HG02973 (cell line): Measurements from ENCODE around the gene HMGCS2.
"Not testable (repeated sequence)": the region's sequence is repeated elsewhere in the genome, so short reads cannot be mapped to it uniquely, and the experiment has no call there.

Experiments
- ATAC-seq: cut with Tn5 transposase; IDR thresholded peaks from one replicate; pipeline ENCODE4 v1.9.1; 2021; ENCODE audit warnings: moderate library complexity; ENCODE audit not compliant: unreplicated experiment

The HMGCS2 gene

GRCh38 chr1:119790451-119791198, 21.9 kb upstream of the HMGCS2 start:
- no peak for ATAC-seq

GRCh38 chr1:119787776-119788175, 19.1 kb upstream of the HMGCS2 start:
- no peak for ATAC-seq

DNA sequence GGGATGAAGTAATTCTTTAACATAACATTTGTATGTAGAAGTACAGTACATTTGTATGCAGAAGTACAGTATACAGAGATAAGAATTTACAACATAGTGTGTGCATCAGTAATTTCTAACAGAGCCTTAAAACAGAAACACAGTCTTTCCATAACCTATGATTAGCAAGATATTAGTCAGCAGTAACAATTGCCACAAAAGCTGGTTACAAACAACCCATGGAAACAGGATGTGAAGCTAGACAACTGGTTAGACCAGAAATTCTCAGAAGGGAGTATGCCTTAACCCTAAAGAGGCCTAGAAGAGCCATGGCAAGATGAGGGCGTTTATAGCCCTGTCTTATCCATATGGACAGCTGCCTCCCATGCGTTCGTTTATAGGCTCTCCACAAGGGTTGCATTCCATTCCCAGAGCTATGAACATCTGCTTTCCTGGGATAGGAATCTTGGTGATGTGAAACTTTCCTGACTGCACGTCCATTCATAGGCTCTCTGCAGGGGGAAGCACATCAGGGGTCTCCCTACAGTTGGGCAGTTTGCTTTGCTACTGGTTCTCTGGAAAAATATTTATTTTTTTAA, 17.9 kb upstream of the HMGCS2 start:
- ATAC-seq, result not testable (repeated sequence)

DNA sequence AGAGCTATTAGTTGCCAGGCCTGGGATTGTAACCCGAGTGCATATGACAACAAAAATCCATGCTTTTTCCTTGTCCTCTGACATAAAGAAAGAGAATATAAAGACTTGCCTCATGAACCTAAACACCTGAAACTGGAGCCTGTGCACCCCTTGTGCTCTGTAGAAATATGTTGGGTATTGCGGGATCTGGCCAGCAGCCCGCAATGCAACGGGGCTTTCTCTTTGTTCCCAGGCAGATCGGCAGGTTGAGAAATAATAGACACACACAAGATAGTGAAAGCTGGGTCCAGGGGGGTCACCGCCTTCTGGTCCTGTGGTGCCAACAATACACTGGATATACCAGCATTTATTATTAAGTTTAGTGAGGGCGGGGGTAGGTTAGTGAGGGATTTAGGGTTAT, 17.3 kb upstream of the HMGCS2 start:
- ATAC-seq, result not testable (repeated sequence)

DNA sequence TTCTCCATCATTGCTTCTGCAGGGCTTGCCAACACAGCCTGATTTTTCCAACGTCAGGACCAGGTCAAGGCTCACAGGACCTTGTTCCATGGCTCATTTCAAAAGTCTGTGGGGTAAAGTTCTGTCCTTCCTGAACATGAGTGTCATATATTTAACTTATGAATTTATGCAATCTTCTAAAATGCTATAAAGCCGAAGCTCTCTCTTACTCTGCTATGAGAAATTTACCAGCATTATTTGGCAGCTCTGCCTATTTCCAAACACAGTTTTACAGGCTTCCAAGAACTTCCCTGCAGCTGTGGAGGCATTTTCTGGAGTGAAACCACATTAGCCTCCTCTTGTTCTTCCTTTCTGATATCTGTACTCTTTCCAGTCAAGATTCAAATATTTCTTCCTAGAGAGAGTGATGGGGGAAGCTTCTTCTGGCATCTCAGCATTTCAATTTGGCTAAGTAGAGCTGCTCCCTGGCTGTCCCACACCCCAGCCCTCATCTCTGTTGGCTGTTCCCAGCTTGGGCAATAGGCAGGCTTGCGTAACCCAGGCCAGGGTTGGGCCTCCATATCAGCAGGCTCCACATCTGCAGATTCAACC, 15.6 kb upstream of the HMGCS2 start:
- no peak for ATAC-seq

DNA sequence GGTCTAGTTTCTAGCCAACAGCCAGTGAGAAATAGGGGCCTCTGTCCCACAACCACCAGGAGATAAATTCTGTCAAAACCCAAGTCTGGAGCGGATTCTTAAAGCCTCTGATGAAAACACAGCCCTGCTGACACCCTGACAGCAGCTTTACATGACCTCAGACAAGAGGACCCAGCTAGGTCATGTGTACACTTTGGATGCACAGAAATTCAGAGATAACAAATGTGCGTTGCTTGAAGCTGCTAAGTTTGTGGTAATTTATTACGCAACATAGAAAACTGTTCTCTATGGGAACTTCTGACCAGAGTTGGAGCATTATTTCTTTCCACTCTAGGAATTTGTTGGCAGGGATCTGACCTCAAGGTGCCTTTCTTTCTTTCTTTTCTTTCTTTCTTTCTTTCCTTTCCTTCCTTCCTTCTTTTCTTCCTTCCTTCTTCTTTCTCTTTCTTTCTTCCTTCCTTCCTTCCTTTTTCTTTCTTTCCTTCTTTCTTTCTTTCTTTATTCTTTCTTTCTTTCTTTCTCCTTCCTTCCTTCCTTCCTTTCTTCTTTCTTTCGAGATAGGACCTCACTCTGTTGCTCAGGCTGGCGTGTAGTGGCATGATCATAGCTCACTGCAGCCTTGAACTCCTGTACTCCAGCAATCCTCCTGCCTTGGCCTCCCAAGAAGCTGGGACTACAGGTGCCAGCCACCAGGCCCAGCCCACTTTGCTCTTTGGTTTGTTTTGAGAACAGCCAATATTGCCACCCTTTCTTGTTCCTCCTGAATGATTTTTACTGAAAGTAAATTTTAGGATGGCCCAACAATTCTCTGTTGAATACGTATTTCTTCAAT, 14.9 kb upstream of the HMGCS2 start:
- no peak for ATAC-seq

DNA sequence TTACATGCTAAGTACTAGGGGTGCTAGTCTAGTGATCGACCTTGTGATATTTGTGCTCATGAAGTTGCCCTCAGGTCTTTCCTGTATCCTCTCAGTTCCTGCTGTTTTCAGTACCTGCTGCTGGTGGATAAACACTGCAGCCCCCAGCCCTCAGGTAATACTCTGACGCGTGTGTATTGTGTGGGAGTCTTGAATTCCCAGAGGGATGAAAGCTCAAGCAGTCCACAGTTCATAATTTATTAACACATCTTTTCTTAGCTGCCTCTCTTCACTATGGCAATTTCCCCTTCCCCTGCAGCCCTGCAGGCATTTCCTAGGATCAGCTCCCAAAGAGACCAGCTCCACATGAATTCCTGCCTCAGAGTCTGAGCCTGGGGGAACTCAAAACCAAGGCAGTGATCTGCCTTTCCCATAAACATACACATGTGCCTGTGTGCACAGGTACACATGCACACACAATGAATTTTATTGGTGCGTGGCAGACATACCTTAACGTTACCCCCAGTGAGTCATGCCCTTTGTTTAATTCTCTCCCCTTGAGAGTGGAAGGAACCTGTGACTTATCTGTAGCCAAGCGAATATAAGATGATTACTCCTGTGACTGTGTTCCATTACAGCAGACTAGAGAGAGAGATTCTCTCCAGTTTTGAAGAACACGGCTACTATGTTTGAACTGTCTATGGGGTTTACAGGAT, 14.1 kb upstream of the HMGCS2 start:
- ATAC-seq, result no peak

- no peak for ATAC-seq
These were observed 12.9 kb upstream of the HMGCS2 start for GRCh38 chr1:119781434-119782210.

GRCh38 chr1:119779869-119780356, 11.2 kb upstream of the HMGCS2 start:
- no peak for ATAC-seq

DNA sequence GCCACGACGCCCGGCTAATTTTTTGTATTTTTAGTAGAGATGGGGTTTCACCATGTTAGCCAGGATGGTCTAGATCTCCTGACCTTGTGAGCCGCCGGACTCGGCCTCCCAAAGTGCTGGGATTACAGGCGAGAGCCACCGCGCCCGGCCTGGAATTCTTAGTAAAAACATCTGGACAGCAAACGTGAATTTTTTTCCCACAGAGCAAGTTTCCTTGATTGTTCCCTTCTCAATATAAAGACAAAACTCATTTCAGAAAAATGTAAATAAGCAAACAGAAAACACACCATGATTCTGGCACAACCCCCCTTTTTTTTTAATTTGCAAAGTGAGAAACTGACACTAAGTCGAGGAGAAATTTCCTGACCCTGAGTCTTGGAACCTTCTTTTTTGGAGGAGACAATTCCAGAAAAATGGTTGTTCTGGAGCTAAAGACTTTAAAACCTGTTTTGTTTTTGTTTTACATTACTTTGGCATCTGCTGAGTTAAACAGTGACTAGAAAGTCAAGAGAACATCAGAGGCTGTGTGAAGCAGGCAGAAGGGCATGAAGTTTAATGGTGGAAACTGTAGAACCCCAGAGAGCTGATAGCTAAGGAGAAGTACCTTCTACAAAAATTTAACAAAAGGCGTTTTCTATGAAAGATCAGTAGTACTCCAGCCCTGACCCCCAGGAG, 10.3 kb upstream of the HMGCS2 start:
- ATAC-seq, result no peak

- ATAC-seq, result no peak
These were observed 9.7 kb upstream of the HMGCS2 start for GRCh38 chr1:119778359-119778758.

DNA sequence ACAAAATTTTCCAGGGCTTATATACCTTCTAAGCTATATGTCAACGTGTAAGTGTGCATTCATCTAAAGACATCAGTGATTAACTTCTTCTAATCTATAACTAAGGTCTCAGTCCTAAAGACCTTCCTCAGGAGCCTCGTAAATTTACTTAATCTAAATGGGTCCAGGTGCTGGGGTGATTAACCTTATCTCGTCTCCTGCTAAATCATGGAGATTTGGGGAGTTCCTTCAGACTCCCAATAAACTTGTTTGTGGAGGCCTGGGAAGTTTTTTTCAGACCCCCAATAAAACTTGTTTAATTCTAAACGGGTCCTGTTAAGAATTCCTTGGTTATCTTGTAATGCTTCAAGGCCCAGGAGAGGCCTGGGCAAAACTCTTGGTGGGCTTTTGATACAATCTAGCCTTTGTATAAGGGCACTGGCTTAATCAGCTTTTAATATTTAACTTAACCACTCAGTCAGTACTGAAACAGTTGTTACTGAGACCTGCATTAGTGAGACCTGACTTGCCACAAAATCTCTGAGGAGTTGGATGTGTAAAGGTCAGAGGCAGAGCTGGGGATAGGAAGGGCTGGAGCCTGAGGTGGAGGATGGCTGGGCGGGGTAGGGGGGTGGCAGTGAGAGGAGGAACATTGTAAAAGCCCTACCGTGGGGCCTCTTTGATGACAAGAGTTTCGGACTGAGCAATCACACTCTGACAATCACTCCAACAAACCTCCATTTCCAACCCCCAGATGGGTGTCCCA, 6.2 kb upstream of the HMGCS2 start:
- ATAC-seq, result no peak

DNA sequence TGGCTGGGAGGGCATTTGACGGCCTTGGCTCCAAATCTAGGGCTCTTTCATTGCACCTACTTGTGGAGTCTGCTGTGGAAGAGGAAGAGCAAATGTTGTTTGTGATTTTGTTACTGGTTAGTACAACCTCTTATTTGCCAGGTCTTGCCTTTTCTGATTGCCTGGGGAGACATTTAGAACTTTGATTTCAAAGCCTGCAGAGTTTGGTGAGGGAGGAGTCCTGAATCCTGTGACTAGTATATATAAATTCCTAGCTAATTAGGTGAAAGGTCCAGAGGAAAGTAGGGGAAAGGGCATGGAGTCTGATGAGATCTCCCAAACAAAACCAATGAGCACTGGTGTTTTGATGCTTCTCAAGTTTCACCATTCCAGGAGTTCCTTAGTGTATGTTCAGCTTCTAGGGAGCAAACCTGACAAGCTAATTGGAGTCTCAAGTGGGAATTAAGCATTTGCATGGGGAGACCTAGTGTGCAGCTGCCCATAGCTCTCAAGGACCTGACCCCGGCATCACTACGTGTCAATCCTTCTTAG, 5.1 kb upstream of the HMGCS2 start:
- ATAC-seq, result no peak

DNA sequence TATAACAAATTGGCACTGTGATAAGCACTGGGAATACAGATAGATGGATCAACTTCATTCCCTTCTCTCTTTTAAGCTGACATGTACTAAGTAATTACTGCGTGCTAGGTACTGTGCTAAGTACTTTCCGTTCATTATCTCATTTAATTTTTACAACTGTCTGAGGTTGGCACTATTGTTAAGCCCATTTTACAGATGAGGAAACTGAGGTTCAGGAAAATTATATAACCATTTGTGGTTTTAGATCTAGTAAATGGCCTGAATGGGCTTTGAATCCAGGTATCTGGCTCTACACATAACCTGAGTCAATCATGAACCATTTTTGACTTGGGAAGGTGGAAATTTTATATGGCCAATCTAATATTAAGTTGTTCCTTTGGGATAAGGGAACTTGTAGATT, 3.6 kb upstream of the HMGCS2 start:
- no peak for ATAC-seq

GRCh38 chr1:119771770-119772169, 3.1 kb upstream of the HMGCS2 start:
- no peak for ATAC-seq

- no peak for ATAC-seq
These were observed 2.3 kb upstream of the HMGCS2 start for GRCh38 chr1:119771016-119771415.

DNA sequence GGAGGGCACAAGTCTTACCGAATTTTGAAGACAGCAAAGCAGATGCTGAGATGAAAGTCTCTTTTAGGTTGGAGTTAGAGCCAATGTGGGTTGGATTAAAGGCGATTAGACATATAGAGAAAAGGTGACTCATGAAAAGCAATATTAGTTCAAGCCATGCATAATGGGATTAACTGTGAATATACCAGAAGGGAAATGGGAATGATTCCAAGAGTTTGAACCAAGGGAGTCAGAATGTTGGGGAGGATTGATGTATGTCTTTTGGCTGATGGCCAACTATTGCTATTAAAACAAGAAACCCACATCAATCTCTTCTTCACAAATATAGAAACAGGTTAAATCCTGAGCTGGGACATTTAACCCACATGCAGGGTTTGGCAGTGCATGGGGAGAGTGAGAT, 1.2 kb downstream of the HMGCS2 start:
- no peak for ATAC-seq

- ATAC-seq, result no peak
These were observed 2.3 kb downstream of the HMGCS2 start for GRCh38 chr1:119766374-119766794.
